ENCODE results near the gene CDK2.

The CDK2 gene

DNA sequence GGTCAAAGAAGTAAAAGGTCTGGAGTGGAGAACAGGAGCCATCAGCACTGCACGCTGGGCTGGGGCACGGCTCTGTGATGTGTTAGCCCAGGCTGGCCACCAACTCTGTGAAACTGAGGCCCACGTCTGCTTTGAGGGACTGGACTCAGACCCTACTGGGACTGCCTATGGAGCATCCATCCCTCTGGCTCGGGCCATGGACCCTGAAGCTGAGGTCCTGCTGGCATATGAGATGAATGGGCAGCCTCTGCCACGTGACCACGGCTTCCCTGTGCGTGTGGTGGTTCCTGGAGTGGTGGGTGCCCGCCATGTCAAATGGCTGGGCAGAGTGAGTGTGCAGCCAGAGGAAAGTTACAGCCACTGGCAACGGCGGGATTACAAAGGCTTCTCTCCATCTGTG lies 37.6 kb downstream of the CDK2 start:
- DNase-seq (ENCODE audit: low read depth): no peak
- no peak overlapping the region for H3K4me3 ChIP-seq (ENCODE audit: low read depth, low read length)
- TF ChIP-seq, protein P1, sequence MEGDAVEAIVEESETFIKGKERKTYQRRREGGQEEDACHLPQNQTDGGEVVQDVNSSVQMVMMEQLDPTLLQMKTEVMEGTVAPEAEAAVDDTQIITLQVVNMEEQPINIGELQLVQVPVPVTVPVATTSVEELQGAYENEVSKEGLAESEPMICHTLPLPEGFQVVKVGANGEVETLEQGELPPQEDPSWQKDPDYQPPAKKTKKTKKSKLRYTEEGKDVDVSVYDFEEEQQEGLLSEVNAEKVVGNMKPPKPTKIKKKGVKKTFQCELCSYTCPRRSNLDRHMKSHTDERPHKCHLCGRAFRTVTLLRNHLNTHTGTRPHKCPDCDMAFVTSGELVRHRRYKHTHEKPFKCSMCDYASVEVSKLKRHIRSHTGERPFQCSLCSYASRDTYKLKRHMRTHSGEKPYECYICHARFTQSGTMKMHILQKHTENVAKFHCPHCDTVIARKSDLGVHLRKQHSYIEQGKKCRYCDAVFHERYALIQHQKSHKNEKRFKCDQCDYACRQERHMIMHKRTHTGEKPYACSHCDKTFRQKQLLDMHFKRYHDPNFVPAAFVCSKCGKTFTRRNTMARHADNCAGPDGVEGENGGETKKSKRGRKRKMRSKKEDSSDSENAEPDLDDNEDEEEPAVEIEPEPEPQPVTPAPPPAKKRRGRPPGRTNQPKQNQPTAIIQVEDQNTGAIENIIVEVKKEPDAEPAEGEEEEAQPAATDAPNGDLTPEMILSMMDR (IDR thresholded peaks at IDR 0.05; ENCODE audit: insufficient read depth, low read depth, low read length, missing control alignments): no peak

GRCh38 chr12:56007564-56008559 lies 41.2 kb downstream of the CDK2 start:
- TF ChIP-seq, protein P1 (IDR thresholded peaks at IDR 0.05; ENCODE audit: insufficient read depth, low read depth, low read length, missing control alignments): no peak
- peak overlapping the region; percentile 71 for H3K4me3 ChIP-seq (ENCODE audit: low read depth, low read length)
- peak; percentile 56 for DNase-seq (ENCODE audit: low read depth)

DNA sequence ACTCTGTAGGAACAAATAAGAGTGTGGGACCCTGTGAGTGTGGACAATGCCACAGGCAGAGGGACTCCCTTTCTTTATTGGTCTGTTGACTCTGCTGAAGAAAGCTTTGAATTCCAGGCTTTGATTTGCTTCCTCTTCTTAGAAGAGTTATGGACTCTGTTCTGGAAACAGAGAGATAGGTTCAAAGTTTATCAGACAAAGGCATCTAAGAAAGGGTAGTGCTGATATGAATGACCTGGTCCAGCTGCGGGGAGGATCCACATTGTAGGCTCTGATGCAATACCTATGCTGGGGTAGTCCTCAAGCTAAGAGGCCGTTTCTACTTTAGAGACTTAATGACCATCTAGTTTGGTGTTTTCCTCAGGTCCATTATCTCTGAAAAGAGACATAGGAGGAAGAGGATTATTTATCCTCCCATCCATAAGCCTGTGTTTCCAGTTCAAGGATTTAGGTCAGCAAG lies 43.5 kb downstream of the CDK2 start:
- DNase-seq (ENCODE audit: low read depth): no peak
- TF ChIP-seq, protein P1 (IDR thresholded peaks at IDR 0.05; ENCODE audit: insufficient read depth, low read depth, low read length, missing control alignments): no peak
- no peak overlapping the region for H3K4me3 ChIP-seq (ENCODE audit: low read depth, low read length)

GRCh38 chr12:56011509-56012090 lies 45.0 kb downstream of the CDK2 start:
- DNase-seq (ENCODE audit: low read depth): no peak
- TF ChIP-seq, protein P1 (IDR thresholded peaks at IDR 0.05; ENCODE audit: insufficient read depth, low read depth, low read length, missing control alignments): no peak
- no peak overlapping the region for H3K4me3 ChIP-seq (ENCODE audit: low read depth, low read length)

DNA sequence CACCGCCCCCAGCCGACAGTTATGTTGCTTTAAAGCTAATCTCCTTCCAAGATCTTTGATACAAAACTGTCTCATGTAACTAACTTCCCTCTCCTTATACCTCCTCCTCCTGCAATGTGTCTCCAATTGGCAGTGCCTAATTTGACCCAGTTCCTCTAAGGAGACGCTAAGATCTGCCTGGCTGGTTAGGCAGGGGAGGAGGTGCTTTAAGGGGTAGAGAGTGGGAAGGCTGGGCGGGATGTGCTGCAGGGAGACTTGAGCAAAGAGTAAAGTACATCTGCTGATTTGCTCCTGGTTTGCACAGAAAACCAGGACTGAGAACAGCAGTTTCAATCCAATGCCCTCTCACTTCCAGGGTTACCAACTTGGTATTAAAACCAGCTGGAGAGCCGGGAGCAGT lies 46.9 kb downstream of the CDK2 start:
- H3K4me3 ChIP-seq (ENCODE audit: low read depth, low read length): no peak overlapping the region
- TF ChIP-seq, protein P1 (IDR thresholded peaks at IDR 0.05; ENCODE audit: insufficient read depth, low read depth, low read length, missing control alignments): no peak
- no peak for DNase-seq (ENCODE audit: low read depth)

DNA sequence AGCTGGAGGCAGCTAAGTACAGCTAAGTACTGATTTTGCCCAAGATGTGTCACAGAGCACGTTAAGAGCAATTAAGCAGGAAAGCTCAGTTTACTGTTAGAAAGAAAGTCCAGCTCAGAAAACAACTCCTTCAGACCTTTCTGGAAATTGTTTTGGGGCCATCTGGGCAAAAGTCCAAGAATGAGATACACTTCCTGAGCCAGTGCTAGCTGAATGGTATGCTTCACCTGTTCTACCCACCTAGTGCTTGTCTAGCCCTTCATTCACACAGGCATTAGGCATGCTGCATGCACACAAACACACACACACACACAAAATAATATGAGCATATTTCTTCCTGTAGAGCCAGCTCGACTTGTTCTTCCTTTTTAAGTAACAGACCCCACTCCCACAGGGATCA lies 47.6 kb downstream of the CDK2 start:
- no peak overlapping the region for H3K4me3 ChIP-seq (ENCODE audit: low read depth, low read length)
- TF ChIP-seq, protein P1 (IDR thresholded peaks at IDR 0.05; ENCODE audit: insufficient read depth, low read depth, low read length, missing control alignments): no peak
- DNase-seq (ENCODE audit: low read depth): no peak

All from GM12865 (cell line).